HEK293 (cell line): Measurements from ENCODE around the gene FBXO45.

ENCODE experiments used
- KLF8 ChIP-seq: fragments of 450-650 bp; formaldehyde crosslinking; IDR thresholded peaks from 2 replicates; pipeline ENCODE4 v1.5.1; 2016; ENCODE audit warnings: missing biosample characterization, missing genetic modification characterization
- ZBTB7A ChIP-seq: fragments of 450-650 bp; formaldehyde crosslinking; IDR thresholded peaks from 2 replicates; pipeline ENCODE4 v1.5.1; 2016; ENCODE audit warnings: low read depth, missing biosample characterization, missing genetic modification characterization
- ZFP37 ChIP-seq: fragments of 450-650 bp; formaldehyde crosslinking; IDR thresholded peaks from 2 replicates; pipeline ENCODE4 v1.5.1; 2016; ENCODE audit warnings: missing biosample characterization, missing genetic modification characterization
- ZNF223 ChIP-seq: fragments of 450-650 bp; formaldehyde crosslinking; IDR thresholded peaks from 2 replicates; pipeline ENCODE4 v1.5.1; 2016; ENCODE audit warnings: missing biosample characterization, missing genetic modification characterization
- ZNF292 ChIP-seq: fragments of 450-650 bp; formaldehyde crosslinking; IDR thresholded peaks from 2 replicates; pipeline ENCODE4 v1.5.1; 2016; ENCODE audit warnings: low read depth, missing biosample characterization, missing genetic modification characterization, borderline replicate concordance
- ZNF394 ChIP-seq: fragments of 450-650 bp; formaldehyde crosslinking; IDR thresholded peaks from 2 replicates; pipeline ENCODE4 v1.5.1; 2016; ENCODE audit warnings: missing biosample characterization, missing genetic modification characterization, mild to moderate bottlenecking, moderate library complexity, borderline replicate concordance
- ZNF416 ChIP-seq: fragments of 450-650 bp; formaldehyde crosslinking; IDR thresholded peaks from 2 replicates; pipeline ENCODE4 v1.5.1; 2016; ENCODE audit warnings: missing biosample characterization, missing genetic modification characterization
- ZNF623 ChIP-seq: fragments of 450-650 bp; formaldehyde crosslinking; IDR thresholded peaks from 2 replicates; pipeline ENCODE4 v1.5.1; 2016; ENCODE audit warnings: missing biosample characterization, missing genetic modification characterization
- ZNF768 ChIP-seq: fragments of 450-650 bp; formaldehyde crosslinking; IDR thresholded peaks from 2 replicates; pipeline ENCODE4 v1.5.1; 2018; ENCODE audit warnings: missing biosample characterization, mild to moderate bottlenecking, missing genetic modification characterization
- ZNF830 ChIP-seq: fragments of 450-650 bp; IDR thresholded peaks from 2 replicates; pipeline ENCODE4 v1.5.0; 2018; ENCODE audit warnings: missing biosample characterization, missing genetic modification characterization, low read depth, mild to moderate bottlenecking, moderate library complexity
- TF ChIP-seq, protein P1 (sequence below): fragments of 450-650 bp; formaldehyde crosslinking; IDR thresholded peaks from 2 replicates; pipeline ENCODE4 v1.5.1; 2016; ENCODE audit warnings: missing biosample characterization, missing genetic modification characterization
- TF ChIP-seq, protein P2 (sequence below): fragments of 450-650 bp; formaldehyde crosslinking; IDR thresholded peaks from 2 replicates; pipeline ENCODE4 v1.5.1; 2016; ENCODE audit warnings: missing biosample characterization, missing genetic modification characterization
- TF ChIP-seq, protein P3 (sequence below): sonication (generic); formaldehyde crosslinking; IDR thresholded peaks from 2 replicates; pipeline ENCODE4 v1.8.1; 2022; ENCODE audit warnings: mild to moderate bottlenecking, moderate library complexity, missing genetic modification reagents
- TF ChIP-seq, protein P4 (sequence below): fragments of 450-650 bp; formaldehyde crosslinking; IDR thresholded peaks from 2 replicates; pipeline ENCODE4 v1.5.1; 2016; ENCODE audit warnings: missing biosample characterization, missing genetic modification characterization

DNA sequence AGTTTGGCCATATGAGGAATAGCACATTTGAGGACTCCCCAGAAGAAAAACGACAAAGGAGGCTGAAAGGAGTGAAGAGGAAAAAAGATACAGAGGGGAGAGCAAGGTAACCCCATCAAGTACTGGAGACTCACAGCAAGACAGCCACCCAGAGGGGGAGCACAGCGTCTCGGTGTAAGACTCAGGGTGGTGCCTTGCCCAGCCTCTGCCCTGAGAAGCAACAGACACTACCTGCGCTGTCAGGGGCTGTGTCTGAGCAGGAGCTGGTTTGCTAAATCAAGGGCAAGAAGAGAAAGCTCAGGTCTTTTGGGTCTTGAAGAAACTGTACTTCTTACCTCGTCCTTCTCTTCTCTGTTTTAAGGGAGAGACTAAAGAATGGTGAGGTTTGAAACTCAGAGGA, 27.9 kb downstream of the FBXO45 start:
- TF ChIP-seq, protein P1, sequence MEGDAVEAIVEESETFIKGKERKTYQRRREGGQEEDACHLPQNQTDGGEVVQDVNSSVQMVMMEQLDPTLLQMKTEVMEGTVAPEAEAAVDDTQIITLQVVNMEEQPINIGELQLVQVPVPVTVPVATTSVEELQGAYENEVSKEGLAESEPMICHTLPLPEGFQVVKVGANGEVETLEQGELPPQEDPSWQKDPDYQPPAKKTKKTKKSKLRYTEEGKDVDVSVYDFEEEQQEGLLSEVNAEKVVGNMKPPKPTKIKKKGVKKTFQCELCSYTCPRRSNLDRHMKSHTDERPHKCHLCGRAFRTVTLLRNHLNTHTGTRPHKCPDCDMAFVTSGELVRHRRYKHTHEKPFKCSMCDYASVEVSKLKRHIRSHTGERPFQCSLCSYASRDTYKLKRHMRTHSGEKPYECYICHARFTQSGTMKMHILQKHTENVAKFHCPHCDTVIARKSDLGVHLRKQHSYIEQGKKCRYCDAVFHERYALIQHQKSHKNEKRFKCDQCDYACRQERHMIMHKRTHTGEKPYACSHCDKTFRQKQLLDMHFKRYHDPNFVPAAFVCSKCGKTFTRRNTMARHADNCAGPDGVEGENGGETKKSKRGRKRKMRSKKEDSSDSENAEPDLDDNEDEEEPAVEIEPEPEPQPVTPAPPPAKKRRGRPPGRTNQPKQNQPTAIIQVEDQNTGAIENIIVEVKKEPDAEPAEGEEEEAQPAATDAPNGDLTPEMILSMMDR (tag by site-specific recombination): no peak
- TF ChIP-seq ZNF623 (tag by site-specific recombination): no peak
- TF ChIP-seq ZNF223: no peak
- no peak for TF ChIP-seq ZNF830
- TF ChIP-seq KLF8: no peak
- no peak for TF ChIP-seq ZBTB7A (tag by site-specific recombination)
- no peak for TF ChIP-seq ZNF394 (tag by site-specific recombination)
- TF ChIP-seq ZNF768 (tag by site-specific recombination): no peak
- TF ChIP-seq, protein P2, sequence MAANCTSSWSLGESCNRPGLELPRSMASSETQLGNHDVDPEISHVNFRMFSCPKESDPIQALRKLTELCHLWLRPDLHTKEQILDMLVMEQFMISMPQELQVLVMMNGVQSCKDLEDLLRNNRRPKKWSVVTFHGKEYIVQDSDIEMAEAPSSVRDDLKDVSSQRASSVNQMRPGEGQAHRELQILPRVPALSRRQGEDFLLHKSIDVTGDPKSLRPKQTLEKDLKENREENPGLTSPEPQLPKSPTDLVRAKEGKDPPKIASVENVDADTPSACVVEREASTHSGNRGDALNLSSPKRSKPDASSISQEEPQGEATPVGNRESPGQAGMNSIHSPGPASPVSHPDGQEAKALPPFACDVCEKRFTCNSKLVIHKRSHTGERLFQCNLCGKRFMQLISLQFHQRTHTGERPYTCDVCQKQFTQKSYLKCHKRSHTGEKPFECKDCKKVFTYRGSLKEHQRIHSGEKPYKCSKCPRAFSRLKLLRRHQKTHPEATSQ (tag by site-specific recombination): no peak
- TF ChIP-seq, protein P3, sequence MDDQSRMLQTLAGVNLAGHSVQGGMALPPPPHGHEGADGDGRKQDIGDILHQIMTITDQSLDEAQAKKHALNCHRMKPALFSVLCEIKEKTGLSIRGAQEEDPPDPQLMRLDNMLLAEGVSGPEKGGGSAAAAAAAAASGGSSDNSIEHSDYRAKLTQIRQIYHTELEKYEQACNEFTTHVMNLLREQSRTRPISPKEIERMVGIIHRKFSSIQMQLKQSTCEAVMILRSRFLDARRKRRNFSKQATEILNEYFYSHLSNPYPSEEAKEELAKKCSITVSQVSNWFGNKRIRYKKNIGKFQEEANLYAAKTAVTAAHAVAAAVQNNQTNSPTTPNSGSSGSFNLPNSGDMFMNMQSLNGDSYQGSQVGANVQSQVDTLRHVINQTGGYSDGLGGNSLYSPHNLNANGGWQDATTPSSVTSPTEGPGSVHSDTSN (CRISPR knock-in tag): no peak
- TF ChIP-seq, protein P4, sequence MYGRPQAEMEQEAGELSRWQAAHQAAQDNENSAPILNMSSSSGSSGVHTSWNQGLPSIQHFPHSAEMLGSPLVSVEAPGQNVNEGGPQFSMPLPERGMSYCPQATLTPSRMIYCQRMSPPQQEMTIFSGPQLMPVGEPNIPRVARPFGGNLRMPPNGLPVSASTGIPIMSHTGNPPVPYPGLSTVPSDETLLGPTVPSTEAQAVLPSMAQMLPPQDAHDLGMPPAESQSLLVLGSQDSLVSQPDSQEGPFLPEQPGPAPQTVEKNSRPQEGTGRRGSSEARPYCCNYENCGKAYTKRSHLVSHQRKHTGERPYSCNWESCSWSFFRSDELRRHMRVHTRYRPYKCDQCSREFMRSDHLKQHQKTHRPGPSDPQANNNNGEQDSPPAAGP: no peak
- no peak for TF ChIP-seq ZNF292 (tag by site-specific recombination)
- TF ChIP-seq ZFP37 (tag by site-specific recombination): no peak
- TF ChIP-seq ZNF416 (tag by site-specific recombination): no peak
